Activated CD4-positive, CD25-positive, alpha-beta regulatory T cell (primary cell): Measurements from ENCODE around the gene FOXO1.
"Not testable (repeated sequence)": the region's sequence is repeated elsewhere in the genome, so short reads cannot be mapped to it uniquely, and the experiment has no call there.

Experiments
- DNase-seq, 4 experiments: peaks; one replicate each; lab custom pipeline; 2025; lab: John Stamatoyannopoulos, UW

Gene FOXO1

GRCh38 chr13:40666045-40666932 is at the start of gene FOXO1:
FOXO1 (minus strand) TSS chr13:40666641; CDS start chr13:40666212, 429 bp downstream.
- DNase-seq: peak; percentile 76 to 92 (median 84)

- not testable (repeated sequence) for DNase-seq
Measured at GRCh38 chr13:40714433-40714832, 48.0 kb upstream of the FOXO1 start.

GRCh38 chr13:40706439-40706838 is 40.0 kb upstream of the FOXO1 start:
- no peak for DNase-seq

- DNase-seq: no peak
Measured at GRCh38 chr13:40697711-40698110, 31.3 kb upstream of the FOXO1 start.

GRCh38 chr13:40694426-40694825 is 28.0 kb upstream of the FOXO1 start:
- no peak for DNase-seq

- no peak for DNase-seq
Measured at GRCh38 chr13:40692946-40693345, 26.5 kb upstream of the FOXO1 start.

- DNase-seq: no peak
Measured at GRCh38 chr13:40688781-40689180, 22.3 kb upstream of the FOXO1 start.

GRCh38 chr13:40682449-40683240 is 16.2 kb upstream of the FOXO1 start:
- no peak for DNase-seq

- DNase-seq: no peak
Measured at GRCh38 chr13:40681341-40682146, 15.1 kb upstream of the FOXO1 start.

- no peak for DNase-seq
Measured at GRCh38 chr13:40680659-40681323, 14.3 kb upstream of the FOXO1 start.

- no peak for DNase-seq
Measured at GRCh38 chr13:40679480-40679985, 13.1 kb upstream of the FOXO1 start.

GRCh38 chr13:40677064-40677463 is 10.6 kb upstream of the FOXO1 start:
- no peak for DNase-seq

- DNase-seq: no peak
Measured at GRCh38 chr13:40676007-40676406, 9.6 kb upstream of the FOXO1 start.

GRCh38 chr13:40673414-40673813 is 7.0 kb upstream of the FOXO1 start:
- DNase-seq: no peak

GRCh38 chr13:40672765-40673397 is 6.4 kb upstream of the FOXO1 start:
- DNase-seq: no peak

GRCh38 chr13:40671956-40672764 is 5.7 kb upstream of the FOXO1 start:
- no peak for DNase-seq

GRCh38 chr13:40670307-40670706 is 3.9 kb upstream of the FOXO1 start:
- DNase-seq: no peak

GRCh38 chr13:40668335-40668734 is 1.9 kb upstream of the FOXO1 start:
- peak in 2 of 4 experiments; percentile 5 for DNase-seq

- DNase-seq: no peak
Measured at GRCh38 chr13:40667622-40667978, 1.2 kb upstream of the FOXO1 start.
